HEK293 (cell line): Measurements from ENCODE around the gene PKHD1.

Experiments used
- CTCF ChIA-PET: fragments of 350-600 bp; formaldehyde crosslinking; extraction: SDS; loops from one replicate; lab custom pipeline; 2021; ENCODE audit warnings: antibody characterized with exemption; lab: Yijun Ruan, JAX
- POLR2A ChIA-PET: fragments of 300-600 bp; formaldehyde crosslinking; extraction: SDS; loops from one replicate; lab custom pipeline; 2020; ENCODE audit warnings: antibody characterized with exemption, inconsistent platforms; lab: Yijun Ruan, JAX
- H3K27ac ChIP-seq: fragments of 200-500 bp; sonication (Bioruptor generic); 2 replicates; pipeline ENCODE4 v1.5.1; 2014; ENCODE audit warnings: low read depth, low read length, control low read depth, inconsistent platforms; ENCODE audit errors: extremely low read depth
- H3K36me3 ChIP-seq, 2 experiments: fragments of 200-500 bp in 1 of 2; sonication (Bioruptor generic) in 1 of 2; 1 replicate in 1 of 2; 2 replicates in 1 of 2; pipeline ENCODE4 v1.5.1; 2014 to 2017; ENCODE audit warnings: inconsistent platforms in 2 of 2, low read length in 2 of 2; ENCODE audit not compliant: control insufficient read depth in 2 of 2, insufficient read depth in 1 of 2
- H3K4me1 ChIP-seq: fragments of 200-500 bp; sonication (Bioruptor generic); 2 replicates; pipeline ENCODE4 v1.5.1; 2014; ENCODE audit warnings: mild to moderate bottlenecking, low read length, inconsistent platforms; ENCODE audit not compliant: control insufficient read depth, insufficient read depth
- H3K4me3 ChIP-seq: 2 replicates; pipeline ENCODE4 v1.5.1; 2011; ENCODE audit warnings: low read depth, mild to moderate bottlenecking, control low read depth, low read length, moderate library complexity
- H3K9me3 ChIP-seq: fragments of 200-500 bp; sonication (Bioruptor generic); 2 replicates; pipeline ENCODE4 v1.5.1; 2014; ENCODE audit warnings: low read depth, low read length, inconsistent platforms; ENCODE audit not compliant: control insufficient read depth, insufficient read depth
- BCL11A ChIP-seq: fragments of 450-650 bp; formaldehyde crosslinking; IDR thresholded peaks from 2 replicates; pipeline ENCODE4 v1.5.1; 2016; ENCODE audit warnings: low read depth, missing biosample characterization, missing genetic modification characterization
- BCL6B ChIP-seq: fragments of 450-650 bp; formaldehyde crosslinking; IDR thresholded peaks from 2 replicates; pipeline ENCODE4 v1.5.1; 2017; ENCODE audit warnings: missing biosample characterization, missing genetic modification characterization
- HOXA7 ChIP-seq: sonication (generic); formaldehyde crosslinking; IDR thresholded peaks from 2 replicates; pipeline ENCODE4 v1.8.1; 2022; ENCODE audit warnings: missing genetic modification reagents, borderline replicate concordance
- IKZF3 ChIP-seq: fragments of 450-650 bp; IDR thresholded peaks from 2 replicates; pipeline ENCODE4 v1.5.0; 2018; ENCODE audit warnings: missing biosample characterization, mild to moderate bottlenecking, missing genetic modification characterization, moderate library complexity
- INSM2 ChIP-seq: fragments of 450-650 bp; formaldehyde crosslinking; IDR thresholded peaks from 2 replicates; pipeline ENCODE4 v1.5.1; 2016; ENCODE audit warnings: missing biosample characterization, missing genetic modification characterization
- KLF1 ChIP-seq: fragments of 450-650 bp; formaldehyde crosslinking; IDR thresholded peaks from 2 replicates; pipeline ENCODE4 v1.5.1; 2016; ENCODE audit warnings: missing biosample characterization, missing genetic modification characterization
- KLF10 ChIP-seq: fragments of 450-650 bp; IDR thresholded peaks from 2 replicates; pipeline ENCODE4 v1.5.1; 2018; ENCODE audit warnings: missing biosample characterization, mild to moderate bottlenecking, missing genetic modification characterization
- KLF17 ChIP-seq: fragments of 450-650 bp; formaldehyde crosslinking; IDR thresholded peaks from 2 replicates; pipeline ENCODE4 v1.5.1; 2016; ENCODE audit warnings: missing biosample characterization, missing genetic modification characterization
- KLF9 ChIP-seq: fragments of 450-650 bp; formaldehyde crosslinking; IDR thresholded peaks from 2 replicates; pipeline ENCODE4 v1.5.1; 2016; ENCODE audit warnings: missing biosample characterization, missing genetic modification characterization, low read depth
- PBX3 ChIP-seq: sonication (generic); formaldehyde crosslinking; IDR thresholded peaks from 2 replicates; pipeline ENCODE4 v1.8.1; 2022; ENCODE audit warnings: mild to moderate bottlenecking, moderate library complexity, missing genetic modification reagents
- REPIN1 ChIP-seq: fragments of 450-650 bp; formaldehyde crosslinking; IDR thresholded peaks from 2 replicates; pipeline ENCODE4 v1.5.1; 2017; ENCODE audit warnings: missing biosample characterization, missing genetic modification characterization, low read depth
- REST ChIP-seq: fragments of 450-650 bp; formaldehyde crosslinking; IDR thresholded peaks from 2 replicates; pipeline ENCODE4 v1.5.1; 2016; ENCODE audit warnings: missing biosample characterization, missing genetic modification characterization
- ZBTB17 ChIP-seq: fragments of 450-650 bp; formaldehyde crosslinking; IDR thresholded peaks from 2 replicates; pipeline ENCODE4 v1.5.1; 2016; ENCODE audit warnings: missing biosample characterization, missing genetic modification characterization
- ZBTB7A ChIP-seq: fragments of 450-650 bp; formaldehyde crosslinking; IDR thresholded peaks from 2 replicates; pipeline ENCODE4 v1.5.1; 2016; ENCODE audit warnings: low read depth, missing biosample characterization, missing genetic modification characterization
- ZFHX2 ChIP-seq: fragments of 450-650 bp; formaldehyde crosslinking; conservative IDR thresholded peaks from 2 replicates; pipeline ENCODE4 v1.5.1; 2016; ENCODE audit warnings: missing biosample characterization, missing genetic modification characterization
- ZNF121 ChIP-seq: fragments of 450-650 bp; formaldehyde crosslinking; IDR thresholded peaks from 2 replicates; pipeline ENCODE4 v1.5.1; 2016; ENCODE audit warnings: missing biosample characterization, missing genetic modification characterization
- ZNF138 ChIP-seq: fragments of 450-650 bp; formaldehyde crosslinking; IDR thresholded peaks from 2 replicates; pipeline ENCODE4 v1.5.1; 2016; ENCODE audit warnings: missing biosample characterization, missing genetic modification characterization, borderline replicate concordance
- ZNF184 ChIP-seq: fragments of 450-650 bp; IDR thresholded peaks from 2 replicates; pipeline ENCODE4 v1.5.1; 2018; ENCODE audit warnings: missing biosample characterization, mild to moderate bottlenecking, missing genetic modification characterization
- ZNF221 ChIP-seq: fragments of 450-650 bp; formaldehyde crosslinking; IDR thresholded peaks from 2 replicates; pipeline ENCODE4 v1.5.1; 2017; ENCODE audit warnings: missing biosample characterization, missing genetic modification characterization, borderline replicate concordance
- ZNF324 ChIP-seq: fragments of 450-650 bp; formaldehyde crosslinking; IDR thresholded peaks from 2 replicates; pipeline ENCODE4 v1.5.1; 2016; ENCODE audit warnings: missing biosample characterization, missing genetic modification characterization
- ZNF449 ChIP-seq: fragments of 450-650 bp; formaldehyde crosslinking; IDR thresholded peaks from 2 replicates; pipeline ENCODE4 v1.5.1; 2017; ENCODE audit warnings: missing biosample characterization, mild to moderate bottlenecking, missing genetic modification characterization, moderate library complexity
- ZNF623 ChIP-seq: fragments of 450-650 bp; formaldehyde crosslinking; IDR thresholded peaks from 2 replicates; pipeline ENCODE4 v1.5.1; 2016; ENCODE audit warnings: missing biosample characterization, missing genetic modification characterization
- ZNF645 ChIP-seq: fragments of 450-650 bp; formaldehyde crosslinking; IDR thresholded peaks from 2 replicates; pipeline ENCODE4; 2016; ENCODE audit warnings: missing biosample characterization, missing genetic modification characterization
- ZNF658 ChIP-seq: fragments of 450-650 bp; formaldehyde crosslinking; IDR thresholded peaks from 2 replicates; pipeline ENCODE4; 2016; ENCODE audit warnings: missing biosample characterization, missing genetic modification characterization

Gene PKHD1

GRCh38 chr6:51989789-51990188, 97.6 kb downstream of the PKHD1 start (continued):
- TF ChIP-seq BCL6B (tag by site-specific recombination) (no peak), ZNF221 (tag by site-specific recombination) (no peak)

- TF ChIP-seq ZBTB7A (tag by site-specific recombination) (no peak), KLF9 (tag by site-specific recombination) (no peak), HOXA7 (CRISPR knock-in tag) (no peak), REPIN1 (no peak), ZNF184 (tag by site-specific recombination) (no peak), IKZF3 (tag by site-specific recombination) (no peak), KLF1 (no peak), ZNF658 (tag by site-specific recombination) (no peak), ZBTB17 (tag by site-specific recombination) (no peak), ZNF645 (tag by site-specific recombination) (no peak), KLF10 (tag by site-specific recombination) (no peak), ZNF324 (no peak), INSM2 (tag by site-specific recombination) (no peak), ZNF623 (tag by site-specific recombination) (no peak)
- TF ChIP-seq, all 188 proteins: peak for 0
- POLR2A ChIA-PET, result no interaction called here
Measured at GRCh38 chr6:51986864-51987263, 100.5 kb downstream of the PKHD1 start.

GRCh38 chr6:51983564-51983963, 103.8 kb downstream of the PKHD1 start:
- H3K36me3 ChIP-seq, result no peaks in the 10 kb centered on the region
- H3K4me3 ChIP-seq, result no peak overlapping the region
- ChIA-PET CTCF (interaction anchor here (0.6 kb wide), 1 partner anchor 40 kb away, joined by 3 read pairs; no protein-coding TSS in a partner anchor), POLR2A (no interaction called here)
- H3K9me3 ChIP-seq, result no peaks in the 10 kb centered on the region
- H3K27ac ChIP-seq, result no peak overlapping the region
- H3K4me1 ChIP-seq, result no peaks in the 10 kb centered on the region
- TF ChIP-seq ZFHX2 (tag by site-specific recombination) (no peak), ZNF449 (tag by site-specific recombination) (no peak), KLF17 (tag by site-specific recombination) (no peak), BCL11A (tag by site-specific recombination) (no peak), ZNF121 (tag by site-specific recombination) (no peak), ZNF138 (tag by site-specific recombination) (no peak), PBX3 (CRISPR knock-in tag) (no peak), REST (tag by site-specific recombination) (no peak)

More at GRCh38 chr6:51986864-51987263, 100.5 kb downstream of the PKHD1 start:
- H3K4me3 ChIP-seq, result no peak overlapping the region
- H3K27ac ChIP-seq, result no peak overlapping the region
- no peaks in the 10 kb centered on the region for H3K36me3 ChIP-seq
- CTCF ChIA-PET, result no interaction called here
- no peaks in the 10 kb centered on the region for H3K9me3 ChIP-seq
- no peaks in the 10 kb centered on the region for H3K4me1 ChIP-seq
